PFSK-1 (cell line): Measurements from ENCODE around the gene OR11H7.

Source experiments
- POLR2AphosphoS5 ChIP-seq: IDR thresholded peaks from 2 replicates; pipeline ENCODE4 v1.6.1; 2012; ENCODE audit warnings: low read depth, mild to moderate bottlenecking, control low read depth, low read length, moderate library complexity
- SIN3A ChIP-seq: IDR thresholded peaks from 2 replicates; pipeline ENCODE4 v1.6.1; 2012; ENCODE audit warnings: mild to moderate bottlenecking, low read length, moderate library complexity, borderline replicate concordance; ENCODE audit not compliant: insufficient read depth
- TF ChIP-seq, protein P1 (sequence below), 2 experiments: IDR thresholded peaks; 2 replicates each; pipeline versions ENCODE4 v1.6.1 to v1.8.0; 2011 to 2012; ENCODE audit warnings: low read depth in 2 of 2, low read length in 2 of 2, control low read depth in 1 of 2, inconsistent platforms in 1 of 2, mild to moderate bottlenecking in 1 of 2, moderate library complexity in 1 of 2; ENCODE audit not compliant: insufficient read depth in 1 of 2

DNA sequence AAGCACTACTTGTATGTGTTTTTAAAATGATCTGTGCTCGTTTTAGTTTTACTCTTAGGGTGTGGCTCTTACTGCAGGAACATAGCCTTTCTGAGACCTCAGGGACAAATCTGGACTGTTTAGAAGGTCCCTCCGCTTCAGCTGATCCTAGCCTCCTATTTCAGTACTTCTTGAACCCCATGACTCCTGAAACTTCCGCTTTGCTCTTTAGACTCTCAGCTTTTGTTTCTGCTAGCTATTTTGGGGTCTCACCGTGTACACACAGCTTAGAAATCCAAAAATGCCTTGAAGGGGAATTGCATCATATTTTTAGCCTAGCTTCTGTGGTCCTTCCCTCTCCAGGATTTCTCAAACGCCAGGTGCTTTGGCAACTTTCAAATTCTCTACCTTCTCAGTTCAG lies 29.8 kb upstream of the OR11H7 start:
- TF ChIP-seq SIN3A (no peak), POLR2AphosphoS5 (no peak)
- TF ChIP-seq, protein P1, sequence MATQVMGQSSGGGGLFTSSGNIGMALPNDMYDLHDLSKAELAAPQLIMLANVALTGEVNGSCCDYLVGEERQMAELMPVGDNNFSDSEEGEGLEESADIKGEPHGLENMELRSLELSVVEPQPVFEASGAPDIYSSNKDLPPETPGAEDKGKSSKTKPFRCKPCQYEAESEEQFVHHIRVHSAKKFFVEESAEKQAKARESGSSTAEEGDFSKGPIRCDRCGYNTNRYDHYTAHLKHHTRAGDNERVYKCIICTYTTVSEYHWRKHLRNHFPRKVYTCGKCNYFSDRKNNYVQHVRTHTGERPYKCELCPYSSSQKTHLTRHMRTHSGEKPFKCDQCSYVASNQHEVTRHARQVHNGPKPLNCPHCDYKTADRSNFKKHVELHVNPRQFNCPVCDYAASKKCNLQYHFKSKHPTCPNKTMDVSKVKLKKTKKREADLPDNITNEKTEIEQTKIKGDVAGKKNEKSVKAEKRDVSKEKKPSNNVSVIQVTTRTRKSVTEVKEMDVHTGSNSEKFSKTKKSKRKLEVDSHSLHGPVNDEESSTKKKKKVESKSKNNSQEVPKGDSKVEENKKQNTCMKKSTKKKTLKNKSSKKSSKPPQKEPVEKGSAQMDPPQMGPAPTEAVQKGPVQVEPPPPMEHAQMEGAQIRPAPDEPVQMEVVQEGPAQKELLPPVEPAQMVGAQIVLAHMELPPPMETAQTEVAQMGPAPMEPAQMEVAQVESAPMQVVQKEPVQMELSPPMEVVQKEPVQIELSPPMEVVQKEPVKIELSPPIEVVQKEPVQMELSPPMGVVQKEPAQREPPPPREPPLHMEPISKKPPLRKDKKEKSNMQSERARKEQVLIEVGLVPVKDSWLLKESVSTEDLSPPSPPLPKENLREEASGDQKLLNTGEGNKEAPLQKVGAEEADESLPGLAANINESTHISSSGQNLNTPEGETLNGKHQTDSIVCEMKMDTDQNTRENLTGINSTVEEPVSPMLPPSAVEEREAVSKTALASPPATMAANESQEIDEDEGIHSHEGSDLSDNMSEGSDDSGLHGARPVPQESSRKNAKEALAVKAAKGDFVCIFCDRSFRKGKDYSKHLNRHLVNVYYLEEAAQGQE (IDR thresholded peaks at IDR 0.05; ENCODE audit: insufficient read depth in 1 of 2, low read depth in 2 of 2, low read length in 2 of 2) = no peak
